HTR-8/SVneo (cell line): ENCODE measurements around the gene MRPL11.

Experiments
- DNase-seq: peaks from one replicate; pipeline ENCODE4 v3.0.0; 2011; ENCODE audit warnings: low spot score, mixed read lengths; ENCODE audit not compliant: insufficient read length
- FAIRE-seq: peaks from 2 replicates; lab custom pipeline; 2011; peaks lifted over from hg19 to GRCh38; lab: Jason Lieb, UNC

MRPL11 gene

DNA sequence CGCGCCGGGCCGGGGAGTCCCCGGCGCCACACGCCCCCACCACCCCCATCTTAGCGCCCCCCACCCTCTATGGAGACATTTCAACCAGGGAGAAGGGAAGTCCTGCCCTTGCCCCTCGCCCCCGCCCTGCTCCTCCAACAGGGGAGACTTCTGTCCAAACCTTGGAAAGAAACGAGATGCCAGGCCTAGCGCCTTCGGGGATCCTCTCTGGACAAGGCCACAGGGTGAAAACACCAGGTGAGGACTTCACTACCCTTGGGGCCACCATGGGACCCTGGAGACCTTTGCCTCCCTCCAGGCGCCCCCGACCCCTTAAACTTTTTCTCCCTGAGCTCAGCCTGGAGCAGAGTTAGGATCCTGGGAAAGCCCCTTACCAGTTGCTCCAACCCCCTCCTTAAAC is 29.4 kb downstream of the MRPL11 start:
- FAIRE-seq = no peak

DNA sequence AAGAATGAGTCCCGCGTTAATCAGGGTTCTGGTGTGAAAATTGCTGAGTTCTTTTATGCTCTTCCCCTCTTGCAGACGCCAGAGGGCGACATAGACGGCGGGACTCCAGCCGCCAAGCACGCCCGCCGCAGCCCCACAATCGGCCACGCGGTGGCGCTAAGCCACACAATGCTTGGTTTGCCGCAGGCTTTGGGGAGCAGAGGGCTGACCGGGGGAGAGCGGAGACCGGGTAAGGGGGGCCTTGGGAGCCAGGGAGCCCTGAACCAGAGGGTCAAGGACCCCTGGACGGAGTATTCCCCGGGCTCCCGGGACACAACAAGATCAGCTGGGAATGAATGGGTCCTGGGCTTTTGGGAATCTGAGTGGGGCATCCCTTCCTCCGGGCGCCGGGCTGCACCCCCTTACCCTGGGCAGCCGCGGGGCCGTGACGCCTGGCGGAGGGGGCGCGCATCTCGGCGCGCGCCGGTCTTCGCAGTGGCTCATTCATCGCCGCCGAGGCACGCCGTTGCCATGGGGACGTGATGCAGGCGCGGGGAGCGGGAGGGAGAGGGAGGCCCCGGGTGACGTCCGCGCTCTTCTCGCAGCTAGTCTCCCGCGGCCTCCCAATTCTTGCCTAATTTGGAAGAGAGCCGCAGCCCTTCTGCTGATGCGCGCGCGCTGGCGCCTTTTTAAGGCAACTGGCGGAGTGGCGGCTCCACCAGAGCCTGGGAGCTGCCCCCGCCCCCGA is 30.0 kb downstream of the MRPL11 start:
- DNase-seq (peak; percentile 94), FAIRE-seq (peak; percentile 99)

More for the DNA sequence above, 29.4 kb downstream of the MRPL11 start:
- DNase-seq = no peak

DNA sequence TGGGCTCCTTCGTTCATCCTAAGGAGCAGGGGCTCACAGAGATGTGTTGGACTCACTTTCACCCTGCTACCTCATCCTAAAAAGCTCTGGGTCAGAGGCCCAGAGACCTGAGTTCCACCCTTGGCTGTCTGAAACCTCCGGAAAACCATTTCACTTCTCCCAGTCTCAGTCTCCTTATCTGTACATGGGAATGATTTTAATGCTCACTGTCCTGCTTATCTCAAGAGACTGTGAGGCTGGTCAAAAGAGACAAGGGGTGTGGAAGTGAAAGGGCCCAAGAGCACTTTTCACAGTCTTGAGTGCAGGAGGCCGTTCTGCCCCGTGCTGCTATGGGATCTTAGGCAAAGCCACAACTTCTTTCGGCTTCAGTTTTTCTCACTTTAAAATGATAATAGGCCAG is 31.0 kb downstream of the MRPL11 start:
- DNase-seq (no peak), FAIRE-seq (no peak)

DNA sequence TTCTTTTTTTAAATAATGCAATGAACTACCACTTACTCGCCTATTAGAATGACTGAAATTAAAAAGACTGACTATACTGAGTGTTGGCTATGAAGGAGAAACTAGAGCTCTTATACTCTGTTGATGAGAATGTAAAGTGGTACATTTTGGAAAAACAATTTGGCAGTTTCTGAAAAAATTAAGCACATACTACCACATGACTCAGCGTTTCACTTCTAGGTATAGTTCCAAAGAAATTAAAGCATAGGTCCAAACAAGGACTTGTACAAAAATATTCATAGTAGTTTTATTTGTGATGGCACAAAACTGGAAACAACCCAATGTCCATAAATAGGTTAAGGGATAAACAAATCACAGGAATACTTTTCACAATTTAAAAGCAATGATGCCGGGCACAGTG is 44.7 kb downstream of the MRPL11 start:
- DNase-seq = no peak
- no peak for FAIRE-seq

DNA sequence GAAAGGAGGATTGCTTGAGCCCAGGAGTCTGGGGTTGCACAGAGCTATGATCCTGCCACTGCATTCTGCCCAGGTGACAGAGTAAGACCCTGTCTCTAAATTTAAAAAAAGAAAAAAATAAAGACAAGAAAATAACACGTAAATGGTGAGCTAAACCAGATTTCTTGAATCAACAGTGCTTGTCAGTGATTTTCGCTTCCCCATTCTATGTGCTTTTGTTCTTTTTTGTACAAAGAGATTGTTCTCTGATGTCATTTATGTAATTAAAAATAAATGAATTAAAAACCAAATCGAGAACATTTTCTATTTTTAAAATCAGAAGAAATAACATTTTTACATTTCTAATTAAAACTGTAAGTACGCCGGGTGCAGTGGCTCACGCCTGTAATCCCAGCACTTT is 47.3 kb downstream of the MRPL11 start:
- no peak for DNase-seq
- FAIRE-seq = no peak

DNA sequence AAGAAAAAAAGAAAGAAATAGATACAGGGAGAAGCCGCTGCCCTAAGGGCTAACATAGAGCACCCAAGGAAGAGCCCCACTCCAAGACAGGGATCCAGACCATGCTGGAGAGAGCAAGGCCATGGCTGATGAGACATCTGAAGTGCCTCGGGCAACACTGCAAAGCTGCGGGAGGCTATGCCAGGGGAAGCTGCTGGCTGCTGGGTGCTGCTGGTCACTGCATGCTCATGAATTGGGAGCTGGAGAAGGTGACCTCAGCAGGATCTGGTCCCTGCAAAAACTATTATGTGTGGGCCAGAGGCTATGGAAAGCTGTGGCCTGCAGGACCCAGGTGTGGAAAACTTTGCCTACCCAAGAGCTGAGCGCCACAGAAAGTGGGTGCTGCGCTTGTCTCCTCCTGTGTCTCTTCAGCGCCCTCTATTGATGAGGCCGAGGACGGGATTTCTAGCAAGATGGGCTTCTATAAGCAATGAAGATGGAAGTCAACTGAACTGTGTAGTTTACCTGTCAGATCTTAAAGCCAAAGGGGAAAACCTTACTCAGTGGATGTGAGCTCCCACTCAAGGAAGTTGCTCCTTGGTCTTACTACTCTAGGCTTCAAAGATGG is 49.8 kb downstream of the MRPL11 start:
- DNase-seq (peak; percentile 90), FAIRE-seq (peak; percentile 57)

DNA sequence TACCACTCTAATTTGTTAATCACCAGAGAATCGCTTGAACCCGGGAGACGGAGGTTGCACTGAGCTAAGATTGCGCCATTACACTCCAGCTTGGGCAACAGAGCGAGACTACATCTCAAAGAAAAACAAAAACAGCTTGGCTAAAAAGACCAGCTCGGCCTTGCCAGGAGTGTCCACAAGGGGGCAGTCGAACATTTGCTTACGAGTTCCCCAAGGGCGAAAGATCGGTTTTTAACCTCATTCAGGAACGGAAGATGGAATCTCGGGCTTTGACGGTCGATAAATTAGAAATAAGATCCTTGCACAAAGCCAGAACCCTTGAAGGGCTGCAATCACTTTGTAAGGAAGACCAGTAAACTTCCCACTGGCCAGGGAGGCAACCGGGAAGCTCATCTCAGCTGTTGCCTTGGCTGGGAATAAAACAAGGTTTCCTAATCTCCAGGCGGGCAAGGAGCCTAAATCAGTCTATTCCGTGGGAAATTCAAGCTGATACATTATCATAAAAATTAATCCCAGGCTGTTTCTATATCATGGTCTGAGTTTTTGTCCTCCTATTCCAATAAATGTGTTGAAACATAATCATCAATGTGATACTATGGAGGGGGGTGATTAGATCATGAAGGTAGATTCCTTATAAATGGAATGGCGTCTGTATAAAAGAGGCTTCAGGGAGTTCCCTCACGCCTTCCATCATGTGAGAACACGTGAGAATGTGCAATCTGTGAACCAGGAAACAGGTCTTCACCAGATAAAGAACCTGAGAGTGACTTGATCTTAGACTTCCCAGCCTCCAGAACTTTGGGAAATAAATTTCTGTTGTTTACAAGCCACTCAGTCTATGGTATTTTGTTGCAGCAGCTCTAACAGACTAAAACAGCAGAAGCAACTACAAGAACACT is 52.2 kb downstream of the MRPL11 start:
- FAIRE-seq (peak; percentile 86), DNase-seq (peak; percentile 90)
